Effector memory CD4-positive, alpha-beta T cell (primary cell): ENCODE data around the gene NBPF8.
"Not testable (repeated sequence)": the region's sequence is repeated elsewhere in the genome, so short reads cannot be mapped to it uniquely, and the experiment has no call there.

Source experiments
- DNase-seq, 3 donors: peaks; one replicate each; pipeline ENCODE4 v3.0.0-alpha.2; 2020
- H3K27ac ChIP-seq: 2 replicates; pipeline ENCODE4 v1.7.0; 2013; ENCODE audit warnings: mild to moderate bottlenecking, low read length, moderate library complexity; ENCODE audit not compliant: insufficient read depth, poor library complexity, severe bottlenecking
- H3K27me3 ChIP-seq: replicated peaks from 2 replicates; pipeline ENCODE4 v1.7.0; 2013; ENCODE audit warnings: mild to moderate bottlenecking, low read length; ENCODE audit not compliant: insufficient read depth, control insufficient read depth, poor library complexity, severe bottlenecking
- H3K36me3 ChIP-seq: 2 replicates; pipeline ENCODE4 v1.7.0; 2013; ENCODE audit warnings: mild to moderate bottlenecking, low read length, moderate library complexity; ENCODE audit not compliant: control insufficient read depth, insufficient read depth
- H3K4me1 ChIP-seq: 2 replicates; pipeline ENCODE4 v1.7.0; 2013; ENCODE audit warnings: low read length, mild to moderate bottlenecking; ENCODE audit not compliant: control insufficient read depth, insufficient read depth, poor library complexity, severe bottlenecking
- H3K4me3 ChIP-seq: 2 replicates; pipeline ENCODE4 v1.7.0; 2013; ENCODE audit warnings: low read length, low read depth, mild to moderate bottlenecking; ENCODE audit not compliant: insufficient read depth, poor library complexity, severe bottlenecking
- H3K9me3 ChIP-seq: 2 replicates; pipeline ENCODE4 v1.7.0; 2013; ENCODE audit warnings: mild to moderate bottlenecking, low read length, moderate library complexity; ENCODE audit not compliant: control insufficient read depth

NBPF8 gene

GRCh38 chr1:120425063-120425462, 10.2 kb downstream of the NBPF8 start:
- not testable (repeated sequence) for H3K27ac ChIP-seq, H3K9me3 ChIP-seq, H3K4me3 ChIP-seq, H3K27me3 ChIP-seq, H3K4me1 ChIP-seq, DNase-seq, H3K36me3 ChIP-seq

- not testable (repeated sequence) for H3K4me1 ChIP-seq, H3K27me3 ChIP-seq, DNase-seq, H3K36me3 ChIP-seq, H3K9me3 ChIP-seq, H3K4me3 ChIP-seq, H3K27ac ChIP-seq
Measured at GRCh38 chr1:120431626-120432025, 16.8 kb downstream of the NBPF8 start.

GRCh38 chr1:120433831-120434230, 19.0 kb downstream of the NBPF8 start:
- not testable (repeated sequence) for H3K36me3 ChIP-seq, H3K27me3 ChIP-seq

GRCh38 chr1:120449124-120449523, 34.3 kb downstream of the NBPF8 start:
- not testable (repeated sequence) for H3K4me1 ChIP-seq, H3K27ac ChIP-seq, H3K36me3 ChIP-seq, H3K9me3 ChIP-seq, DNase-seq, H3K27me3 ChIP-seq, H3K4me3 ChIP-seq

More at GRCh38 chr1:120433831-120434230, 19.0 kb downstream of the NBPF8 start:
- not testable (repeated sequence) for H3K4me3 ChIP-seq, H3K27ac ChIP-seq, DNase-seq, H3K9me3 ChIP-seq, H3K4me1 ChIP-seq
